SK-N-SH (cell line): ENCODE results near the gene GTF3C1.

ENCODE experiments used
- CTCF ChIP-seq: fragments of 200-600 bp; sonication (generic); IDR thresholded peaks from 2 replicates; pipeline ENCODE4 v1.6.1; 2017; ENCODE audit warnings: antibody characterized with exemption, mild to moderate bottlenecking, moderate library complexity
- EZH2phosphoT487 ChIP-seq: fragments of 200-600 bp; sonication (generic); IDR thresholded peaks from 2 replicates; pipeline ENCODE4 v1.6.1; 2017; ENCODE audit warnings: low read depth, mixed run types, mild to moderate bottlenecking, antibody characterized with exemption, moderate library complexity, borderline replicate concordance
- JUND ChIP-seq: IDR thresholded peaks from 2 replicates; pipeline ENCODE4 v1.4.0; 2012
- POLR2AphosphoS5 ChIP-seq: IDR thresholded peaks from 2 replicates; pipeline ENCODE4 v1.6.1; 2012; ENCODE audit warnings: low read depth, low read length

- no peak for TF ChIP-seq CTCF
- TF ChIP-seq EZH2phosphoT487: no peak
- TF ChIP-seq POLR2AphosphoS5: no peak
- no peak for TF ChIP-seq JUND
These were observed 123.8 kb downstream of the GTF3C1 start for GRCh38 chr16:27425961-27426360.
